Activated gamma-delta T cell treated with Interleukin-2 at 50 U/mL for 16 hours (primary cell): ENCODE data around the gene ITGB2.
"Not testable (repeated sequence)": the region's sequence is repeated elsewhere in the genome, so short reads cannot be mapped to it uniquely, and the experiment has no call there.

Experiments used
- DNase-seq: peaks from one replicate; pipeline ENCODE4 v3.0.0-alpha.2; 2020

The ITGB2 gene

DNA sequence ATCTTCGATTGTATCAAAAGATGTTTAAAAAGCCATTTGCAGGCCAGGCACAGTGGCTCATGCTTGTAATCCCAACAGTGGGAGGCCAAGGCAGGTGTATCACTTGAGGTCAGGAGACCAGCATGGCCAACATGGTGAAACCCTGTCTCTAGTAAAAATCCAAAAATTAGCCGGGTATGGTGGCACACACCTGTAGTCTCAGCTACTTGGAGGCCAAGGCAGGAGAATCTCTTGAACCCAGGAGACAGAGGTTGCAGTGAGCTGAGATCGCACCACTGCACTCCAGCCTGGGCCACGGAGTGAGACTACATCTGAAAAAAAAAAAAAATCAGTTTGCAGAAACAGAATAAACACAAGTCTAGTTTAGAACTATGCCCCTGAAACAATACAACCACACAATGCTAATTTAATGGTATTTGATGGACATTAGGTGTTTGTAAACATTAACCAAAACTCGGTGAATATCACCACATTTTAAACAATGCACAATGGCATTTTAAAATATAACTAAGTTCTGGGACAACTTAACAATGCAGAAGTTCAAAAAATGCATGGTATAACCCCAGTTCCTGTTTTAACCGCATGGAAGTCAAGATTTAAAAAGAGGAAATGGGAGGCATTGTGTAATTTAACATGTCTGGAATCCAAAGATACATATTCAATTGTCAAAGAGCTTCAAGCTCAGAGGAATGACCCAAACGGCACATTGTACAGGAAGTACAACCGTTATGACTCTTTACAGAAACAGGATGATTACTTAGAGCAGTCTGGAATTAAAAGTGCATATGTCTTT, 40.1 kb downstream of the ITGB2 start:
- no peak for DNase-seq

DNA sequence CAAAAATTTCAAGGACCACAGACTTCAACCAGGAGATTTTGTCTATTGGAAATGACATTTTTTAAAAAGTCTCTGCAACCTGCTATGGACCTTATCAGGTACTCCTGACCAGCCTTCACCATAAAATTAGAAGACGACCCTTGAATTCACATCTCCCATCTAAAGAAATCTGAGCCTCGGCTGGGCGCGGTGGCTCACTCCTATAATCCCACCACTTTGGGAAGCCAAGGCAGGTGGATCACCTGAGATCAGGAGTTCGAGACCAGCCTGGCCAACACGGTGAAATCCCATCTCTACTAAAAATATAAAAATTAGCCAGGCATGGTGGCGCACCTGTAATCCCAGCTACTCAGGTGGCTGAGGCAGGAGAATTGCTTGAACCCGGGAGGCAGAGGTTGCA, 41.5 kb downstream of the ITGB2 start:
- not testable (repeated sequence) for DNase-seq

DNA sequence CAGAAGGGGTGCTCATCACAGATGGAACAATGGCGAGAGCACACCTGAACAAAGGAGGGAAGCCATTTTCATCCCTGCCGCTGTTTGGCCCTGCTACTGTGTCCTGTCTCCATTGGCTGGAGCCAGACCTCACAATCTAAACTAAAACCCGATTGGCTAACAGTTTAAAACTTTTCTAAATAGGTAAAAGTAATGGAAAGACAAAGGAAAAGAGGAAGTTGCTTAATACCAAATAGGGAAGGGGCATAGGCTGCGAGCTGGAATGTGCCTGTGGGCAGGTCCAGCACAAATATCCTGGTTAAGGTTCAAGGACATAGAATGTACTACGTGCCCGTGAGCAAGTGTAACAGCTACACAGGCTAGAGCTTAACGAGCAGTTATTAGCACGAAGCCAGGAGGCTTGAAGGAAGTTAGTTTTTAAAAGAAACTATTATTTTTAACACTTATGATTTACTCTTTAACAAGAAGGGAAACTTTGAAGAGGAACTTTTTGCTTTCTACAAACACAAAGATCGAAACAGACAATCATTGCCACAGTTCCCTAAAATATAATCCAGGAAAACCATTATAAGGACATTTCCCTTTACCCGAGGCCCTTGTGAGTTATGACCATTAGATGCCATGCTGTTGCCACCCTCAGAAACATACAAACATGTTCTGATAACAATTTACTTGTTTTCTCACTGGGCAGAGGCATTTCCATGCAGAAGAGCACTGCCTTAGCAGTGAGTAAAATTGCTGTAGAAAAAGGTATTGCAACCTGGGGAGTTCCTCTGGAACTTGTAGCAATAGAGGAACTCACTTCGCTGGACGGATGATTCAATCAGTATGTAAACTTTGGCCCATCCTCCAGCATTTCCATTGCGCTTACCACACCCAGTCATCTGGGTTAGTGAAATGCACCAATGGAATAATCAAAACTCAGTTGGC, 42.4 kb downstream of the ITGB2 start:
- no peak for DNase-seq

DNA sequence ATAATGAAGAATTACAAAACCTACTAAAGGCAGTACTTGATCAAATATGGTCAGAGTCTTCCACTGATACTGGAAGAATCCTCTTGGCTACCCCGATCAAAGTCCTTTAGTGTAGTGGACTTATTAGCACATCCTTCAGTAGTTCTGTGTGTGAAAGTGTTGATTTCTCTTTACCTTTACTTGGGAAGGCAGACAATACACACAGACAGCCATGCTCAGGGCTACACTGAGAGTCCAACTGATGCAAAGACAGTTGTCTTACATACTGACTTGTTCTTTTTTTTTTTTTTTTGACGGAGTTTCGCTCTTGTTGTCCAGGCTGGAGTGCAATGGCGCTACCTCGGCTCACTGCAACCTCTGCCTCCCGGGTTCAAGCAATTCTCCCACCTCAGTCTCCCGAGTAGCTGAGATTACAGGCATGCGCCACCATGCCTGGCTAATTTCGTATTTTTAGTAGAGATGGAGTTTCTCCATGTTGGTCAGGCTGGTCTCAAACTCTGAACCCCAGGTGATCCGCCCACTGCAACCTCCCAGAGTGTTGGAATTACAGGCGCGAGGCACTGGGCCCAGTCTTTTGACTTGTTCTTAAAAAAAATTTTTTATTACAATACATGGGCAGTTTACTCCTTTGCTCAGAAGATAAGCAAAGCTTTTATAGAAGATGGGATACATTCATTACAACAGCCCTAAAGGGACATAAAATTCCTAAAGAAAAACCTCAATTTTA, 43.7 kb downstream of the ITGB2 start:
- DNase-seq: no peak

DNA sequence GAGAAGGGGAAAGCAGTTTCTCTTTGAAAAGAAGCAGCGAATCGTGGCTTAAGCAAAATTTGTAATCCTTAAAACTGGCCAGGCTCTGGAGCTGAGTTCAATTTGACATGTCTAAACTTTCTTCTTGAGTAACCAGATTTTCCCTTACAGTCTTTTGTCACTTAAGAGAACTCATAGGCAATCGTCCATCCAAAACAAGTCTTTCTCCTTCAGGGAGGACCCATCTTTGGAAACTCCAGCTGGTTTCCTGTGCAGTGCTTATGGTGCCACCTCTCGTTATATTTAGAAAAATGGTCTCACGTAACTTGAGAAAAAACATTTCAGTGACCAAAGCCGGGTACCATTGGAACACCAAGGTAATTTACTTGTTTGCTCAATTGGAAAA, 45.4 kb downstream of the ITGB2 start:
- DNase-seq: no peak

DNA sequence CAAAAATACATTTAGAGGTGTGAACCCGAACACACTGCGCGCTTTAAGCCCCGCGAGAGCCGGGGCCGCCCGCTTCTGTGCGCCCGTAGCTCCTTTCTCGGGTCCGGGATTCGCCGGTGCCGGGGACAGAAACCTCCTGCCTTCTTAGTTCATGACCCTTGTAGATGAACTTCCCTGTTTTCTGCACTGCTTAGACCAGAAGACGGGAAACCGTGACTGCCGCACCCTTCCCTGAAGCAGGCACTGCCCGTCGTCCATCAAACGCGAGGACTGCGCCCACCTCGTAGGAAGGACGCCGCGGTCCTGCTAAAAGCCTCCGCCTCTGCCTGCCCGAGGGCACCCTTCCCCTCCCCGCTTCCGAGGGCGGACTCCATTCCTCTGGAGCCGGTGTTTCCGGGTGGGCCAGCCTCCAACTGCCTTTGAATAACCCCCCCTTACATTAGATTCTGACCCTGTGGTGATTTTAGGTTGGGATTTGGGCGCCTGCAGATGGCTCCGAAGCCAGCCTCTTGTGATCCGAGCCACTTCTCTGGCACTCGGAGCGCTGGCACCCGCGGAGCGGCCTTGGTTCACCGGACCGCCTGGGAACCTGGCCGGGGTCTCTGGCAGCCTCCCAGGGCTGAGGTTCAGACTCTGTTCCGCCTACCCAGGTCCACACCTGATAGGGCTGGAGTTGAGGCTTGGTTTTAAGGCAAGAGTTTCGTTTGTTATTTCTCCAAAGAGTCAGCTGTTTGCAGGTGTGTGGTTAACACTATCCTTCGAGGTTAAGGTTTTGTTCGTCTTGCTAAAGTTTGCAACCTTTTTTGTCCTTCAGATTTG, 46.0 kb downstream of the ITGB2 start:
- no peak for DNase-seq

DNA sequence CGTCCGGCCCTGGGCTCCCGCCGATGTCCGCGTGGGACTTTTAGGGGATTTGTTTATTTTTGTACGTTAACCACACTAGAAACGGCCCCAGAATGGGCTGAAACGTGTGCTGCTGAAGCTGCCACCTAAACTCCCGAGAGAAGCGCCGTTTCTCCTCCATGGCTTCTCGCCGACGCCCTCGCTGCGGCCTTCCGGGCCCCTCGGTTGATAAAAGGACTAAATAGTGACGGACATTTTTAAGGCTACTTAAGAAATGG, 46.5 kb downstream of the ITGB2 start:
- no peak for DNase-seq

DNA sequence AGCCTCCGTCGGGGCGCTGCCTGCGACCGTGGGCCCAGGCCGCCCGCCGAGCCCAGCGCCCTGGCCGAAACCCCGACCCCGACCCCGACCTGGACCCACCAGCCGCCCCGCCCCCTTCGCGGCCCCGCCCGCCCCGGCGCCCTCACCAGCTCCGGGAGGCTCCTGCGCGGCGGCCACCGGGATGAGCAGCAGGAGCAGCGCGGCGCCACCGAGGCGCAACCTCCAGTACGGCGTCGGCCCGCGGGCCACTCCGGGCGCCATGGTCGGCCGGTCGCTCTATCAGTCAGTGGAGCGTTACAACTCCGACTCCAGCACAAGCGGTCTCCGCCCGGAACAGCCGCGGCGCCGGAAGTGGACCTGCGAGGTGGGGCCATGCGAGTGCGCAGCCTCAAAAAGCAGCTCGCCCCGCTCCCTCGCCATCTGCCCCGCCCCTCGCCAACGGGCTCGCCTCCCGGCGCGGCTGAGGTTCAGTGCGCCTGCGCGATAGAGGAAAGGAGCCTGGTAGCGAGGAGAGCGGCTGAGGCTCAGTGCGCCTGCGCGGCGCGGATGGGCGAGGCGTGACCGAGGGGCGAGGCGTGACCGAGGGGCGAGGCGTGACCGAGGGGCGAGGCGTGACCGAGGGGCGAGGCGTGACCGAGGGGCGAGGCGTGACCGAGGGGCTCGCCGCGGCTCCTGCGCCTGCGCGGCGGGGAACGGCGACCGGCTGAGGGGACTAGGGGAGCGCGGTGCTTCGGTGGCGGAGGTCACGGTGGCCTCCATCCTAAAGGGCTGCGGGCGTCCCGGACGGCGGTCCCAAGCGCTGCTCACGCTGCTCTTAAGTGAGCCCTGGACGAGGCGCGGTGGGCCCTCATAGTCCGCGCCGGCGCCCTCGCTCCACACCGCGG, 47.1 kb downstream of the ITGB2 start, which contains the start of gene PTTG1IP:
TSS of gene PTTG1IP (minus strand) at position 335 of the 884 bp plus-strand sequence. CDS start at position 261, 74 bp downstream.
- DNase-seq: peak; percentile 99

DNA sequence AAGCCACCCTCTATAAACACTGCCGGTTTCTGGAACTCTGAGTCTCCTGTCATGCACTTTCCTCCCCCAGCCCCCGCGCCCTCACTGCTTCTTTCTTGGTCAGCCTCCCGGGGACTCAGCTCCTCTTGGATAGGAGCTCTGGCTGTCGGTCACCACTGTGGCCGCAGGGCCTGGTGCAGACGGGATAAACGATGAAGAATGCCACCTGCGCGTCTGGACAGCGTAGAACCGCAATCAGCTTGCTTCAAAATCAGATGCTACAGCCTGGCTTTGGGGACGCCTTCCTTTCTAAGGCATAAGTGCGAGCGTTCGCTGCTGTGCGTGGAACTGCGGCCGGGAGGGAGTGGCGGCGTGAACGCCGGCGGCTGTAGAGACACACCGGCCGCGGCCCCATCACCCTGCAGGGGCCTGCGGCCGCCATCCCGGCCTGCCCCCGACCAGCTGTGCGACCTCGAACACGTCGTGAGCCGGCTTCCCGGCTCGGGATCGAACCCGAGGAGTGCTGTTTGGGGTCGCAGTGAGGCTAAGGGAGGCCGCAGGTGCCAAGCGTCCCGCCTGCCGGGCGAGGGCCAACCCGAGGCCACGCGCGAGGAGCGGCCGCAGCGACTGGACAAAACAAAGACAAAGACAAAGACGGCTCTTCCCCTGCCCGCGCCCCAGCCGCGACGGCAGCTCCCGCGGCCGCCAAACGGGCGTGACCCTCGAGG, 47.9 kb downstream of the ITGB2 start:
- DNase-seq: no peak

DNA sequence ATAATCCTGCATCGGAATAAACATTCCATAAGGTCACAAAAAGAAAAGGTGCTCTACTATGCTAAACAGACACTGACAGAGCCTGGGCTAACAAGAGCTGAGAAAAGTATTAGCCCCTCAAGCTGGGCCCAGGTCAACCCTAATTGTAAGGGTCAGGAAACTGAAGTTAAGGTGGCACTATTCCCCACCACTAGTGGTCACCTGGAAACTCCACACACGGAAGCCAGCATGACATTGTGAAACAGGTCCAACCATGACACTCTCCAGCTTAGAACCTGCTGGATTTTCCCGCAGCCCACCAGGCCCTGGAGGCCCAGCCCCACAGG, 48.4 kb downstream of the ITGB2 start:
- DNase-seq: no peak

DNA sequence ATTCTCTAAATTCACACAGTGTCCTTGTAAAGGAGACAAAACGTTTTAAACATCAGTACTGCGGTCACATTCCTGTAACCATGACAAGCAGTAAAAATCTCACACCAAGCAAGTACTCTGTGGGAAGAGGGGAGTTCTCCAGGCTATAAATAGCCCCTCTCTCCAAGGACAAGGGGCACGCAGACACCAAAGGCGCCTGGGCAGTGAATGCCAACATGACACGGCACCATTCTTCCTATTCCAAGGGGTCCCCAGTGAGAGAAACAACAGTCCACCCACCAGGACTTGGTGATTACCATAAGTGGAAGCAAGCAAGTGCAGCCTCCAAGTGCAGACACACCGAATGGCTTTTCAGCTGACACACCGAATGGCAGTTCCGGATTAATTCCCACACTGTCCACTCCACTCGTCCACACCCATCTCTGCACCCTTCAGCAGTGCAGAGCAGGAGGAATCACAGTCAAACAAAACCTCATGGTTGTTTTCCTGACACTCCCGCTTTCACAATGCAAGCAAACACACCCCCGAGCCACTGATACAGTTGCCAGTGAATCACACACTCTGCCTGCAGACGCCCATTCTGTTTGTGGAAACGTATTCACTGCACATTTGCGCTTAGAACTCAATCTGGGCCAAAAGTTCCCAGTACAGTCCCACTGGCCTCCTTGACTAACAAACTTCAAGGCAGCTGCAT, 49.0 kb downstream of the ITGB2 start:
- no peak for DNase-seq

DNA sequence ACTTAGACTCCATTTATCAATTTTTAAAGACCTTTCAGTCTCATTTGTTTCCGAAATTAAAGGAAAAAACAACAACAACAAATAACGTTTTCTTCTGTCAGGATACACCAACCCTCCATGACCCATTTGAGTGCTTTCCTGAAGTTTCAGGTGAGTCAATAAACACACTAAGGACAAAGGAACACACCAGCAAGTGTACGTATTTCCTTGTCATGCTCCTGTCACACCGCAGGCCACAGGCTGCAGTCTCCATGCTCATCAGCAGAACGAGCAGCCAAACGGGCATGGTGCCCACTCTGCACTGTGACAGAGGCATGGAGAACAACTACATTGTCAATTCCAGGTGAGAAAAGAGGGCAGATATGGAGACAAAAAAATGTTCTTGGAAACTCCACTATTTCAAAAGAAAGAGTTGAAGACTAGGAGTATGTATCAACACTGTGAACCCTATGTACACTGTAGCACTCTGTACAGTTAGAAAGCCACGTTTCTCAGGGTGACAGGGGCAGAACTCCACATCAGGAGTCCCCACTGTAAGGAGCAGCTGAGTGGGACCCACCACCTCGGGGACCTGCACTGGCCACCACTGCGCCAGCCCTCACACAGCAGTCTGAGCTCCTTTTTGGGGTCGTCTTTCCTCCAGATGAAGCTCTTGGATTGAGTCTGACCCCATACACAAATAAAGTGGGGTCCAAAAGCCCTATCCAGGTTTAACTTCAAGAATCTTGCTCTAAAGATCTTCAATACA, 49.8 kb downstream of the ITGB2 start:
- no peak for DNase-seq

DNA sequence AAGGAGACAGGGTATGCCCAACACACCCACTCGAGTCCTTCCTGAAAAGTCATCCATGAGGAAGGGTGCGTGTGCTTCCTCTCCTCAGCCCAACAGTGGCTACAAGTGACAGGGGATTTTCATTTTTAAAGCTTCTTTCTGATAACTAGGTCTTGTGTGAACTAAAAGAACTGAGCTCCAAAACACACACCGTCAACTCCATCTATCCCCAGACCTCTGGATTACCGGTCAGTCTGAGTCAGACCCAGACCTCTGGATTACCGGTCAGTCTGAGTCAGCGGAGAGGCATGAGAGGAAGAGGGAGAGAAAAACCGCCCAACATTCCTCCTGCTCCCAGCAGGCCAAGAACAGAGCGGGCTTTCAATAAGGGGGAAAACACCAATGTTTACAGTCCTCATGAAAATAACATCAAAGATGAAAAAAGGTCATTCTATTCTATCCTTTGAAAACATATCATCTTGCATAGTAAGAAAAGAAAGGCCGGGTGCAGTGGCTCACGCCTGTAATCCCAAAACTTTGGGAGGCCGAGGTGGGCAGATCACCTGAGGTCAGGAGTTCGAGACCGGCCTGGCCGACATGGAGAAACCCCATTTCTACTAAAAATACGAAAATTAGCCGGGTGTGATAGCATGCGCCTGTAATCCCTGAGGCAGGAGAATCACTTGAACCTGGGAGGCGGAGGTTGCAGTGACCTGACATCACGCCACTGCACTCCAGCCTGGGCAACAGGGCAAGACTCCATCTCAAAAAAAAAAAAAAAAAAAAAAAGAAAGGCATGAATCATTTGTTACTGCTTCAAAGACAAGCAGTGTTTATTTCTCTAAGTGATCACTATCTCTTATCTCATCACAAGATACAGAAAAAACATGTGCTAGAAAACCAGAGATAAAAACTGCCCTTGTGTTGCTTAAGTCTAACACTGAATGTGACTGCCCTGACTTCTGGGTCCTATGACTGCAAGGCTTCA, 50.6 kb downstream of the ITGB2 start:
- DNase-seq: no peak

DNA sequence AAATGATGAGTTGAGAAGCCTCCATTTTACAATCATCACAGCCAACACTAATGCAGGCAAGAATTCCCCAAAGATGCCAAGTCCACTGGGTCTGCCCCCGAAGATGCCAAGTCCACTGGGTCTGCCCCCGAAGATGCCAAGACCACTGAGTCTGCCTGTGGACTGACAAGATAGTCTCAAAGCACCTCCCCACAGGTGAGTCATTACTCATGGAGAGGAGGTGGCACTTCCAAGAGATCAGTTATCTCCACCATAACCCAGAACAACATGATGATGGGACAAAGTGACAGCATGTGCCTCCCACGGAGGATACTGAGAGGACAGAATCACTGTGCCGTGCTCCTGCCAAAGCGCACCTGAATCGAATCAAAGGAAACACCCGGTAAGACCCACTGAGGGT, 52.0 kb downstream of the ITGB2 start:
- no peak for DNase-seq

DNA sequence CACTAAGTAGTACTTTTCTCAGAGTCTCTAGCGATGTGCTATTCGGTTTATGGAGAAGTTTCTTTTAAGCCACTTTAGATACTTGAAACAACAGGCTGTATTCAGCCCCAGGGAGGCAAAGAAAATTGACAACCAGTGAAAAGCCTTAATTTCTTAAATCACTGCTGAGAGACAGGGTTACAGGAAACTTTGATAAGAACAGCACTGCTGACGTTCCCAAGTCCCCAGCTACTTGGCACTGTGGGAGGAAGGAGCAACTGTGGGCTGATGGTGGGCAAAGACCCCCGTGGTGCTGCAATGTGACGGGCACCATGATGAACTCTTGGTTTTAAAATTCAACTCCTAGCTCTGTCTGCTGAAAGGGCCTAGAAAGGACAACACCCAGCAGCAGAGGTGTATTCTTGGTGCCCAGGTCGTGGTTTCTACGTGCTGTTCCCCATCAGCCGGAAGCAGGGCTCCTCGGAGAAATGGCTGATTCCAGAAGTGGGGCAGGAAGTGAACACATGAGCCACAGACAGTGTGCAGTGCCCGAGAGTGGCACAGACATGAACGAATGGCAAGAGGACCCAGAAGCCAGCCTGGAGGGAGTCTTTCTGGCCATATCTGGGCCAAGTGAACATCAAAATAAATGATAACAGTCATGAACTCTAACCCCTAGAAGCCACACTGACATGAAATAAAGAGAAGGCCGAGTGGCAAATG, 52.5 kb downstream of the ITGB2 start:
- DNase-seq: peak; percentile 52

DNA sequence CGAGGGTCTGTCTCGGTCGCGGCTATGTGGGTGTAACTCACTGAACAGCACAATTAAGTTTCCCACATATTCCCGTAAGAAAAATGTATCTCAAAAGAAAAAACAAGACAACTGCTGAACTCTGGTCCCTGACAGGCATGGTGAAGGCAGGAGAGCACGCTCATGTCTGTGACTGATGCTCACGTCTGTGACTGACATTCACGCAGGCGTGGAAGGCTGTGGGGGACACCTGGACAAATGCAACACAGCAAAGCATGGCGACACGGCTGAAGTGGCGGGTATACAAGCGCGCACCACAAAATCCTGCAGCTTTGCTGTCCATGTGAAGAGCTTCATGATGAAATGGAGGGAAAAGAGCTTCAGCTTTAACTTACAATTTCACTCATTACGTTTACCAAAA, 53.2 kb downstream of the ITGB2 start:
- no peak for DNase-seq

DNA sequence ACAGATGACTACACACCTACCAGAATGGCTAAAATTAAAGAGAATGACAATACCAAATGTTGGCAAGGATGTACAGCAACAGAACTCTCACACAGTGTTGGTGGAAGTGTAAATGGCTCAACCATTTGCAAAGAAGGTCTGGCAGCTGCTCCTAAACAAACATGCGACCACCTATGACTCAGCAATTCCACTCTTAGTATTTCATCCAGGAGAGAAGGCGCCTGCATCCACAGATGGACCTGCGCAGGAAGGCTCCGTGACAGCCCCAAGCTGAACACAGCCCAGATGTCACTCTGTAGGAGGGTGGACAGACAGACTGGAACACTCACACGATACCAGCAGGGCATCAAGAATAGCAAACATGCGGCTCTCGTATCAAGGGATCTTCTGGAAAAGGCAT, 53.9 kb downstream of the ITGB2 start:
- no peak for DNase-seq
